NB4 (cell line): Measurements from ENCODE around the gene TAF8.

Experiments
- CTCF ChIP-seq: IDR thresholded peaks from one replicate; pipeline ENCODE4 v1.5.1; 2012; ENCODE audit warnings: low read depth, low read length
- MAX ChIP-seq: IDR thresholded peaks from 2 replicates; pipeline ENCODE4 v1.6.1; 2011; ENCODE audit warnings: low read depth, low read length
- MYC ChIP-seq: IDR thresholded peaks from 2 replicates; pipeline ENCODE4 v1.6.1; 2011; ENCODE audit warnings: low read depth, low read length
- POLR2A ChIP-seq: IDR thresholded peaks from 2 replicates; pipeline ENCODE4 v1.6.1; 2011; ENCODE audit warnings: mild to moderate bottlenecking; ENCODE audit not compliant: insufficient read length; ENCODE audit errors: extremely low read depth

- no peak for TF ChIP-seq CTCF
- TF ChIP-seq POLR2A = no peak
- TF ChIP-seq MAX = no peak
- TF ChIP-seq MYC = no peak
Observed at GRCh38 chr6:42095094-42095493, 44.8 kb downstream of the TAF8 start.
